Chondrocyte (in vitro differentiated cells): Measurements from ENCODE around the gene B3GNT9. TPM values are rescaled to one million over a fixed set of nuclear protein-coding genes. Genes with fewer than 3 reads are reported as not detected.

ENCODE experiments used
- DNase-seq: peaks from one replicate; pipeline ENCODE4 v3.0.0; 2021; ENCODE audit warnings: mixed read lengths, low spot score
- H3K27ac Mint-ChIP-seq: one replicate; pipeline ENCODE4 v1.8.0; 2021; ENCODE audit warnings: mild to moderate bottlenecking, moderate library complexity, mixed read lengths; ENCODE audit not compliant: unreplicated experiment
- H3K27me3 Mint-ChIP-seq: 2 replicates; pipeline ENCODE4 v1.8.0; 2021; ENCODE audit warnings: low read depth, mixed read lengths
- H3K36me3 Mint-ChIP-seq: 2 replicates; pipeline ENCODE4 v1.8.0; 2021; ENCODE audit warnings: low read depth, mixed read lengths
- H3K4me1 Mint-ChIP-seq: 2 replicates; pipeline ENCODE4 v1.8.0; 2021; ENCODE audit warnings: low read depth, mild to moderate bottlenecking, mixed read lengths
- H3K4me3 Mint-ChIP-seq: one replicate; pipeline ENCODE4 v1.8.0; 2021; ENCODE audit warnings: mild to moderate bottlenecking, moderate library complexity, mixed read lengths; ENCODE audit not compliant: unreplicated experiment
- H3K9me3 Mint-ChIP-seq: 2 replicates; pipeline ENCODE4 v1.8.0; 2021; ENCODE audit warnings: low read depth, mixed read lengths
- CTCF ChIP-seq: fragments of 200-600 bp; sonication (generic); IDR thresholded peaks from 2 replicates; pipeline ENCODE4 v1.5.0; 2021; ENCODE audit warnings: antibody characterized with exemption, mild to moderate bottlenecking, moderate library complexity
- total RNA-seq: library from RNA; stranded (reverse); gene quantifications from 3 replicates; pipeline ENCODE4 v1.2.1, GENCODE V29; 2021

The B3GNT9 gene
- total RNA-seq, 1 donor from 2014 or later, result 41.4 TPM

GRCh38 chr16:67109407-67110135 is 41.2 kb downstream of the B3GNT9 start, which contains the start of gene PHAF1:
PHAF1 (plus strand) TSS chr16:67109941; CDS start chr16:67110176, 235 bp downstream.
- Mint-ChIP-seq H3K27ac (peak within 1 kb of the TSS; percentile 95), H3K9me3 (no peaks in the 10 kb centered on the region), H3K36me3 (peaks cover 2% of the 10 kb centered on the region), H3K4me3 (peak within 1 kb of the TSS; percentile 97), H3K4me1 (peaks cover 28% of the 10 kb centered on the region), H3K27me3 (no peaks in the 10 kb centered on the region)
- peak; percentile 97 for DNase-seq
- peak; percentile 5 for TF ChIP-seq CTCF

- Mint-ChIP-seq H3K27me3 (no peaks in the 10 kb centered on the region), H3K4me1 (peaks cover 25% of the 10 kb centered on the region), H3K27ac (peak overlapping the region; percentile 95), H3K36me3 (peaks cover 2% of the 10 kb centered on the region), H3K9me3 (no peaks in the 10 kb centered on the region), H3K4me3 (peak overlapping the region; percentile 97)
- TF ChIP-seq CTCF, result no peak
- no peak for DNase-seq
Observed at GRCh38 chr16:67108931-67109406, 41.8 kb downstream of the B3GNT9 start.

- Mint-ChIP-seq H3K27ac (no peak overlapping the region), H3K4me3 (no peak overlapping the region), H3K36me3 (peaks cover 2% of the 10 kb centered on the region), H3K9me3 (no peaks in the 10 kb centered on the region), H3K4me1 (peaks cover 25% of the 10 kb centered on the region), H3K27me3 (no peaks in the 10 kb centered on the region)
- no peak for TF ChIP-seq CTCF
- no peak for DNase-seq
Observed at GRCh38 chr16:67108489-67108888, 42.3 kb downstream of the B3GNT9 start.

GRCh38 chr16:67105881-67106280 is 44.9 kb downstream of the B3GNT9 start:
- H3K27me3 Mint-ChIP-seq, result no peaks in the 10 kb centered on the region
- no peaks in the 10 kb centered on the region for H3K9me3 Mint-ChIP-seq
- no peak for TF ChIP-seq CTCF
- H3K4me1 Mint-ChIP-seq, result peaks cover 20% of the 10 kb centered on the region
- DNase-seq, result no peak
- H3K4me3 Mint-ChIP-seq, result no peak overlapping the region
- no peak overlapping the region for H3K27ac Mint-ChIP-seq
- H3K36me3 Mint-ChIP-seq, result peaks cover 4% of the 10 kb centered on the region

GRCh38 chr16:67105246-67105645 is 45.6 kb downstream of the B3GNT9 start:
- no peaks in the 10 kb centered on the region for H3K9me3 Mint-ChIP-seq
- H3K27me3 Mint-ChIP-seq, result no peaks in the 10 kb centered on the region
- H3K4me3 Mint-ChIP-seq, result no peak overlapping the region
- no peak overlapping the region for H3K27ac Mint-ChIP-seq
- no peak for TF ChIP-seq CTCF
- peaks cover 14% of the 10 kb centered on the region for H3K4me1 Mint-ChIP-seq
- DNase-seq, result no peak
- H3K36me3 Mint-ChIP-seq, result peaks cover 4% of the 10 kb centered on the region
